NCI-H748 treated with DMSO at 0.1 percent for 48 hours (cell line): ENCODE results near the gene NPAS3.
A peak's percentile ranks its signal among the peaks of the same experiment; 100 is the strongest.

Source experiments
- DNase-seq: peaks from one replicate; lab custom pipeline; 2025; lab: John Stamatoyannopoulos, UW

NPAS3 gene

GRCh38 chr14:33837943-33838683 is 899.4 kb downstream of the NPAS3 start:
- no peak for DNase-seq

- peak; percentile 46 for DNase-seq
Observed at GRCh38 chr14:33839193-33840076, 900.8 kb downstream of the NPAS3 start.

- no peak for DNase-seq
Observed at GRCh38 chr14:33840797-33841196, 902.1 kb downstream of the NPAS3 start.

GRCh38 chr14:33842299-33842698 is 903.6 kb downstream of the NPAS3 start:
- no peak for DNase-seq

- no peak for DNase-seq
Observed at GRCh38 chr14:33844118-33844517, 905.4 kb downstream of the NPAS3 start.

- DNase-seq: no peak
Observed at GRCh38 chr14:33846100-33846824, 907.6 kb downstream of the NPAS3 start.

- DNase-seq: no peak
Observed at GRCh38 chr14:33847066-33847465, 908.4 kb downstream of the NPAS3 start.

GRCh38 chr14:33848009-33848408 is 909.3 kb downstream of the NPAS3 start:
- no peak for DNase-seq

GRCh38 chr14:33848706-33849454 is 910.2 kb downstream of the NPAS3 start:
- DNase-seq: peak; percentile 48

GRCh38 chr14:33849455-33849801 is 910.7 kb downstream of the NPAS3 start:
- DNase-seq: no peak

- no peak for DNase-seq
Observed at GRCh38 chr14:33850826-33851225, 912.1 kb downstream of the NPAS3 start.

- no peak for DNase-seq
Observed at GRCh38 chr14:33851366-33851765, 912.7 kb downstream of the NPAS3 start.

GRCh38 chr14:33851931-33852330 is 913.3 kb downstream of the NPAS3 start:
- DNase-seq: no peak
